NCI-H146 treated with DMSO at 0.1 percent for 48 hours (cell line): ENCODE measurements around the gene CCL14.
"Not testable (repeated sequence)": the region's sequence is repeated elsewhere in the genome, so short reads cannot be mapped to it uniquely, and the experiment has no call there.

Source experiments
- DNase-seq: peaks from one replicate; lab custom pipeline; 2025; ENCODE audit not compliant: unreplicated experiment; lab: John Stamatoyannopoulos, UW

The CCL14 gene

GRCh38 chr17:35943537-35943936 lies 43.0 kb downstream of the CCL14 start, which contains the start of gene LYZL6:
Gene LYZL6, minus strand, starts transcription at chr17:35943713. Its CDS starts 4,357 bp downstream, at chr17:35939356.
- no peak for DNase-seq

GRCh38 chr17:35942588-35943186 lies 43.8 kb downstream of the CCL14 start:
- no peak for DNase-seq

- not testable (repeated sequence) for DNase-seq
Measured at GRCh38 chr17:35938492-35938891, 48.0 kb downstream of the CCL14 start.

- no peak for DNase-seq
Measured at GRCh38 chr17:35936063-35936462, 50.5 kb downstream of the CCL14 start.

- no peak for DNase-seq
Measured at GRCh38 chr17:35934760-35935159, 51.8 kb downstream of the CCL14 start.
